GM23338 (cell line): ENCODE data around the gene SORL1. TPM values are rescaled to one million over a fixed set of nuclear protein-coding genes. Genes with fewer than 3 reads are reported as not detected.

Experiments used
- ATAC-seq: fragments of 200-7000 bp; cut with Tn5 transposase; 3 replicates; pipeline ENCODE4 v1.9.1; 2020
- DNase-seq: peaks from one replicate; pipeline ENCODE4 v3.0.0-alpha.2; 2015; ENCODE audit warnings: low spot score
- H2AFZ ChIP-seq: fragments of 200-600 bp; sonication (generic); 2 replicates; pipeline ENCODE4 v1.8.0; 2016; ENCODE audit warnings: antibody characterized with exemption, mild to moderate bottlenecking, moderate library complexity
- H3F3A ChIP-seq: fragments of 200-600 bp; sonication (generic); replicated peaks from 2 replicates; pipeline ENCODE4 v1.8.0; 2017; ENCODE audit warnings: antibody characterized with exemption, mixed run types, low read depth
- H3K27ac ChIP-seq: fragments of 200-600 bp; sonication (generic); 2 replicates; pipeline ENCODE4 v1.6.1; 2016; ENCODE audit warnings: low read depth
- H3K27me3 ChIP-seq: fragments of 200-600 bp; sonication (generic); 2 replicates; pipeline ENCODE4 v1.8.0; 2016; ENCODE audit warnings: mild to moderate bottlenecking, mixed run types, moderate library complexity; ENCODE audit not compliant: insufficient read depth
- H3K36me3 ChIP-seq: fragments of 200-600 bp; sonication (generic); 2 replicates; pipeline ENCODE4 v1.8.0; 2016; ENCODE audit warnings: mild to moderate bottlenecking; ENCODE audit not compliant: insufficient read depth
- H3K4me1 ChIP-seq: fragments of 200-600 bp; sonication (generic); 2 replicates; pipeline ENCODE4 v1.8.0; 2016; ENCODE audit warnings: mild to moderate bottlenecking, moderate library complexity; ENCODE audit not compliant: insufficient read depth
- H3K4me2 ChIP-seq: fragments of 200-600 bp; sonication (generic); 2 replicates; pipeline ENCODE4 v1.7.1; 2017; ENCODE audit warnings: mixed run types
- H3K4me3 ChIP-seq: fragments of 200-600 bp; sonication (generic); 2 replicates; pipeline ENCODE4 v1.6.1; 2016; ENCODE audit warnings: mixed run types
- H3K79me2 ChIP-seq: fragments of 200-600 bp; sonication (generic); replicated peaks from 2 replicates; pipeline ENCODE4 v1.8.0; 2017; ENCODE audit warnings: mild to moderate bottlenecking; ENCODE audit not compliant: insufficient read depth
- H3K9me2 ChIP-seq: fragments of 200-600 bp; sonication (generic); 2 replicates; pipeline ENCODE4 v1.8.0; 2017; ENCODE audit not compliant: insufficient read depth
- H4K20me1 ChIP-seq: fragments of 200-600 bp; sonication (generic); replicated peaks from 2 replicates; pipeline ENCODE4 v1.8.0; 2017; ENCODE audit warnings: mild to moderate bottlenecking; ENCODE audit not compliant: insufficient read depth
- H3K27ac Mint-ChIP-seq: 2 replicates; pipeline ENCODE4 v1.8.0; 2020; ENCODE audit warnings: inconsistent platforms, mild to moderate bottlenecking, moderate library complexity, mixed read lengths
- H3K27me3 Mint-ChIP-seq: 3 replicates; pipeline ENCODE4 v1.8.0; 2022; ENCODE audit warnings: low read depth, mild to moderate bottlenecking, moderate library complexity, mixed read lengths, inconsistent platforms; ENCODE audit not compliant: insufficient read depth, poor library complexity
- H3K36me3 Mint-ChIP-seq: 3 replicates; pipeline ENCODE4 v1.8.0; 2021; ENCODE audit warnings: low read depth, mild to moderate bottlenecking, inconsistent platforms, moderate library complexity, mixed read lengths
- H3K4me1 Mint-ChIP-seq: 3 replicates; pipeline ENCODE4 v1.8.0; 2020; ENCODE audit warnings: mild to moderate bottlenecking, inconsistent platforms, mixed read lengths
- H3K4me3 Mint-ChIP-seq: 3 replicates; pipeline ENCODE4 v1.8.0; 2021; ENCODE audit warnings: moderate library complexity, mild to moderate bottlenecking, inconsistent platforms, mixed read lengths
- H3K9me3 Mint-ChIP-seq: 3 replicates; pipeline ENCODE4 v1.8.0; 2020; ENCODE audit warnings: moderate library complexity, mild to moderate bottlenecking, inconsistent platforms, mixed read lengths
- CREB1 ChIP-seq: fragments of 250-450 bp; sonication (Bioruptor Pico); IDR thresholded peaks from 2 replicates; pipeline ENCODE4 v1.5.0; 2020; ENCODE audit warnings: low read depth, mild to moderate bottlenecking, moderate library complexity
- EZH2phosphoT487 ChIP-seq: fragments of 200-600 bp; sonication (generic); IDR thresholded peaks from one replicate; pipeline ENCODE4 v1.8.1; 2018; ENCODE audit warnings: antibody characterized with exemption; ENCODE audit not compliant: unreplicated experiment
- JUNB ChIP-seq: IDR thresholded peaks from one replicate; pipeline ENCODE4 v1.6.1; 2016; ENCODE audit warnings: antibody characterized with exemption; ENCODE audit not compliant: unreplicated experiment
- ZNF331 ChIP-seq: fragments of 250-450 bp; sonication (Bioruptor Pico); IDR thresholded peaks from 2 replicates; pipeline ENCODE4 v1.5.0; 2020; ENCODE audit warnings: low read depth, mild to moderate bottlenecking, moderate library complexity
- polyA plus RNA-seq: library from polyadenylated mRNA; unstranded; fragments of >200 nt; fragmentation: Nextera tagmentation; extraction: Ambion mirVana; gene quantifications from 2 replicates; pipeline ENCODE4 v1.2.1, GENCODE V29; 2016
- total RNA-seq: library from RNA; depleted of rRNA; stranded (reverse); fragments of >200 nt; shearing (Covaris generic); gene quantifications from 2 replicates; pipeline ENCODE4 v1.2.3, GENCODE V29; 2014
- TF ChIP-seq, protein P1 (sequence below), 2 experiments: fragments of 200-600 bp in 1 of 2; sonication (generic) in 1 of 2; conservative IDR thresholded peaks; 2 replicates each; pipeline versions ENCODE4 v1.5.1 to v1.6.1; 2016 to 2017; ENCODE audit warnings: antibody characterized with exemption in 2 of 2, low read depth in 2 of 2, mild to moderate bottlenecking in 2 of 2, moderate library complexity in 1 of 2
- TF ChIP-seq, protein P2 (sequence below): fragments of 250-450 bp; sonication (Bioruptor Pico); IDR thresholded peaks from 2 replicates; pipeline ENCODE4 v1.5.0; 2020; ENCODE audit warnings: mild to moderate bottlenecking, moderate library complexity

Gene SORL1
- total and polyA plus RNA-seq, 2 experiments from 2014 or later, result 23.0 to 78.8 TPM

DNA sequence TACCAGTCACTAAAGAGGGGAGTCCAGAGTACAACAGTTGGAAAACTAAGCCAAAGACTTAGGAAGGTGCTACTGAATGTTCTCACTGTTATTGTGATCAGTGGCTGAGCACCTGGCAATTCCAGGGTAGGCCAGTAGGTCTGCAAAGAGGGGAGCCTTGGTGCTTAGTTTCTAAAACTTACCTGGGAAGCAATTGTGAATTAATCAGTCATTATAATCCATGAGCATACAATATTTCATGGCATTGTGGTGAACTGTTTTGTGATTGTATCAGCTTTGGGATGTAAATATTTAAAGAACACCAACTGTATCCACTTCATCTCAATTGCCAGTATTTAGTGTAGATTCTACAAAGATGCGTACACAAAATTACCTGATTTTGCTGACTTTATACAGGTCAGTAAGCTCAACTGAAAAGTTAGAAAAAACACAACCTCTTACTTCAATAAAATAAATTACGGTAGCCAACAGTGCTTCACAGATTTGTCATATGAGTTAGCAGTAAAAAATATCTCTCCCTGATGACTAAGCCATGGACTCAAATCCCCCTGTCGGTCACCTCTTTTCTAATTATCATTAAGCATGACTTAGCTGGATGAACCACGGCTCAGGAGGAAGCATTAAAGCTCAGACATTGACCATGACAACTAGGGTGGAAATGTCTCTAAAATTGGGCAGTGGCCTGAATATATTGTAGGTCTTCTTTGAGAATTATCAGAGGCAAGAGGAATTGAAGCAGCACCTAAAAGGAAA, 30.8 kb upstream of the SORL1 start:
- Histone ChIP-seq H3K36me3 (no peaks in the 10 kb centered on the region), H3K27ac (no peak overlapping the region), H3K27me3 (peaks cover 4% of the 10 kb centered on the region; the same call in 1 of the 2 replicates), H3K9me2 (peaks cover 13% of the 10 kb centered on the region), H4K20me1 (no peaks in the 10 kb centered on the region), H2AFZ (no peak overlapping the region), H3K4me2 (no peak overlapping the region), H3F3A (no peaks in the 10 kb centered on the region), H3K79me2 (no peaks in the 10 kb centered on the region), H3K4me1 (peaks cover 10% of the 10 kb centered on the region), H3K4me3 (no peak overlapping the region)
- Mint-ChIP-seq H3K27ac (no peak overlapping the region), H3K4me1 (peaks cover 23% of the 10 kb centered on the region), H3K9me3 (peaks cover 8% of the 10 kb centered on the region), H3K27me3 (peaks cover 7% of the 10 kb centered on the region), H3K4me3 (no peak overlapping the region), H3K36me3 (peaks cover 2% of the 10 kb centered on the region; the same call in 1 of the 3 replicates)
- DNase-seq, result peak; percentile 45
- TF ChIP-seq, protein P1, sequence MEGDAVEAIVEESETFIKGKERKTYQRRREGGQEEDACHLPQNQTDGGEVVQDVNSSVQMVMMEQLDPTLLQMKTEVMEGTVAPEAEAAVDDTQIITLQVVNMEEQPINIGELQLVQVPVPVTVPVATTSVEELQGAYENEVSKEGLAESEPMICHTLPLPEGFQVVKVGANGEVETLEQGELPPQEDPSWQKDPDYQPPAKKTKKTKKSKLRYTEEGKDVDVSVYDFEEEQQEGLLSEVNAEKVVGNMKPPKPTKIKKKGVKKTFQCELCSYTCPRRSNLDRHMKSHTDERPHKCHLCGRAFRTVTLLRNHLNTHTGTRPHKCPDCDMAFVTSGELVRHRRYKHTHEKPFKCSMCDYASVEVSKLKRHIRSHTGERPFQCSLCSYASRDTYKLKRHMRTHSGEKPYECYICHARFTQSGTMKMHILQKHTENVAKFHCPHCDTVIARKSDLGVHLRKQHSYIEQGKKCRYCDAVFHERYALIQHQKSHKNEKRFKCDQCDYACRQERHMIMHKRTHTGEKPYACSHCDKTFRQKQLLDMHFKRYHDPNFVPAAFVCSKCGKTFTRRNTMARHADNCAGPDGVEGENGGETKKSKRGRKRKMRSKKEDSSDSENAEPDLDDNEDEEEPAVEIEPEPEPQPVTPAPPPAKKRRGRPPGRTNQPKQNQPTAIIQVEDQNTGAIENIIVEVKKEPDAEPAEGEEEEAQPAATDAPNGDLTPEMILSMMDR (conservative IDR thresholded peaks at IDR 0.05; ENCODE audit: low read depth in 2 of 2), result peak in 1 of 2 experiments; percentile 39; a peak in 2 of 4 replicates
- no peak for TF ChIP-seq CREB1 (CRISPR knock-in tag)
- ATAC-seq, result peak; percentile 86

DNA sequence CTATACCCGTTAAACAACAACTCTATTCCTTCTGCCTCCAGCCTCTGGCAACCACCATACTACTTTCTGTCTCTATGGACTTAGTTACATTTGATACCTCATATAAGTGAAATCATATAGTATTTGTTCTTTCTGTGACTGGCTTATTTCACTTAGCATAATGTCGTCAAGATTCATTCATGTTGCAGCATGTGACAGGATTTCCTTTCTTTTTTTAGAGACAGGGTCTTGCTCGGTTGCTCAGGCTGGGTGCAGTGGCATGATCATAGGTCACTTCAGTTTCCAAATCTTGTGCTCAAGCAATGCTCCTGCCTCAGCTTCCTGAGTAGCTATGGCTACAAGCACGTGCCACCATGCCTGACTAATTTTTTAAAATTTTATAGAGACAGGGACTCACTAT, 29.4 kb upstream of the SORL1 start:
- H4K20me1 ChIP-seq, result no peaks in the 10 kb centered on the region
- no peak overlapping the region for H3K27ac Mint-ChIP-seq
- no peak overlapping the region for H3K4me3 ChIP-seq
- H3K4me3 Mint-ChIP-seq, result no peak overlapping the region
- H2AFZ ChIP-seq, result no peak overlapping the region
- no peaks in the 10 kb centered on the region for H3K36me3 ChIP-seq
- no peaks in the 10 kb centered on the region for H3F3A ChIP-seq
- H3K36me3 Mint-ChIP-seq, result peaks cover 2% of the 10 kb centered on the region; the same call in 1 of the 3 replicates
- peaks cover 30% of the 10 kb centered on the region for H3K4me1 Mint-ChIP-seq
- peaks cover 13% of the 10 kb centered on the region for H3K27me3 Mint-ChIP-seq
- no peak for DNase-seq
- H3K9me3 Mint-ChIP-seq, result peaks cover 8% of the 10 kb centered on the region
- H3K79me2 ChIP-seq, result no peaks in the 10 kb centered on the region
- peaks cover 14% of the 10 kb centered on the region for H3K27me3 ChIP-seq
- peaks cover 17% of the 10 kb centered on the region for H3K4me1 ChIP-seq
- H3K9me2 ChIP-seq, result peaks cover 13% of the 10 kb centered on the region
- H3K4me2 ChIP-seq, result no peak overlapping the region
- ATAC-seq, result no peak
- no peak overlapping the region for H3K27ac ChIP-seq
- TF ChIP-seq, protein P2, sequence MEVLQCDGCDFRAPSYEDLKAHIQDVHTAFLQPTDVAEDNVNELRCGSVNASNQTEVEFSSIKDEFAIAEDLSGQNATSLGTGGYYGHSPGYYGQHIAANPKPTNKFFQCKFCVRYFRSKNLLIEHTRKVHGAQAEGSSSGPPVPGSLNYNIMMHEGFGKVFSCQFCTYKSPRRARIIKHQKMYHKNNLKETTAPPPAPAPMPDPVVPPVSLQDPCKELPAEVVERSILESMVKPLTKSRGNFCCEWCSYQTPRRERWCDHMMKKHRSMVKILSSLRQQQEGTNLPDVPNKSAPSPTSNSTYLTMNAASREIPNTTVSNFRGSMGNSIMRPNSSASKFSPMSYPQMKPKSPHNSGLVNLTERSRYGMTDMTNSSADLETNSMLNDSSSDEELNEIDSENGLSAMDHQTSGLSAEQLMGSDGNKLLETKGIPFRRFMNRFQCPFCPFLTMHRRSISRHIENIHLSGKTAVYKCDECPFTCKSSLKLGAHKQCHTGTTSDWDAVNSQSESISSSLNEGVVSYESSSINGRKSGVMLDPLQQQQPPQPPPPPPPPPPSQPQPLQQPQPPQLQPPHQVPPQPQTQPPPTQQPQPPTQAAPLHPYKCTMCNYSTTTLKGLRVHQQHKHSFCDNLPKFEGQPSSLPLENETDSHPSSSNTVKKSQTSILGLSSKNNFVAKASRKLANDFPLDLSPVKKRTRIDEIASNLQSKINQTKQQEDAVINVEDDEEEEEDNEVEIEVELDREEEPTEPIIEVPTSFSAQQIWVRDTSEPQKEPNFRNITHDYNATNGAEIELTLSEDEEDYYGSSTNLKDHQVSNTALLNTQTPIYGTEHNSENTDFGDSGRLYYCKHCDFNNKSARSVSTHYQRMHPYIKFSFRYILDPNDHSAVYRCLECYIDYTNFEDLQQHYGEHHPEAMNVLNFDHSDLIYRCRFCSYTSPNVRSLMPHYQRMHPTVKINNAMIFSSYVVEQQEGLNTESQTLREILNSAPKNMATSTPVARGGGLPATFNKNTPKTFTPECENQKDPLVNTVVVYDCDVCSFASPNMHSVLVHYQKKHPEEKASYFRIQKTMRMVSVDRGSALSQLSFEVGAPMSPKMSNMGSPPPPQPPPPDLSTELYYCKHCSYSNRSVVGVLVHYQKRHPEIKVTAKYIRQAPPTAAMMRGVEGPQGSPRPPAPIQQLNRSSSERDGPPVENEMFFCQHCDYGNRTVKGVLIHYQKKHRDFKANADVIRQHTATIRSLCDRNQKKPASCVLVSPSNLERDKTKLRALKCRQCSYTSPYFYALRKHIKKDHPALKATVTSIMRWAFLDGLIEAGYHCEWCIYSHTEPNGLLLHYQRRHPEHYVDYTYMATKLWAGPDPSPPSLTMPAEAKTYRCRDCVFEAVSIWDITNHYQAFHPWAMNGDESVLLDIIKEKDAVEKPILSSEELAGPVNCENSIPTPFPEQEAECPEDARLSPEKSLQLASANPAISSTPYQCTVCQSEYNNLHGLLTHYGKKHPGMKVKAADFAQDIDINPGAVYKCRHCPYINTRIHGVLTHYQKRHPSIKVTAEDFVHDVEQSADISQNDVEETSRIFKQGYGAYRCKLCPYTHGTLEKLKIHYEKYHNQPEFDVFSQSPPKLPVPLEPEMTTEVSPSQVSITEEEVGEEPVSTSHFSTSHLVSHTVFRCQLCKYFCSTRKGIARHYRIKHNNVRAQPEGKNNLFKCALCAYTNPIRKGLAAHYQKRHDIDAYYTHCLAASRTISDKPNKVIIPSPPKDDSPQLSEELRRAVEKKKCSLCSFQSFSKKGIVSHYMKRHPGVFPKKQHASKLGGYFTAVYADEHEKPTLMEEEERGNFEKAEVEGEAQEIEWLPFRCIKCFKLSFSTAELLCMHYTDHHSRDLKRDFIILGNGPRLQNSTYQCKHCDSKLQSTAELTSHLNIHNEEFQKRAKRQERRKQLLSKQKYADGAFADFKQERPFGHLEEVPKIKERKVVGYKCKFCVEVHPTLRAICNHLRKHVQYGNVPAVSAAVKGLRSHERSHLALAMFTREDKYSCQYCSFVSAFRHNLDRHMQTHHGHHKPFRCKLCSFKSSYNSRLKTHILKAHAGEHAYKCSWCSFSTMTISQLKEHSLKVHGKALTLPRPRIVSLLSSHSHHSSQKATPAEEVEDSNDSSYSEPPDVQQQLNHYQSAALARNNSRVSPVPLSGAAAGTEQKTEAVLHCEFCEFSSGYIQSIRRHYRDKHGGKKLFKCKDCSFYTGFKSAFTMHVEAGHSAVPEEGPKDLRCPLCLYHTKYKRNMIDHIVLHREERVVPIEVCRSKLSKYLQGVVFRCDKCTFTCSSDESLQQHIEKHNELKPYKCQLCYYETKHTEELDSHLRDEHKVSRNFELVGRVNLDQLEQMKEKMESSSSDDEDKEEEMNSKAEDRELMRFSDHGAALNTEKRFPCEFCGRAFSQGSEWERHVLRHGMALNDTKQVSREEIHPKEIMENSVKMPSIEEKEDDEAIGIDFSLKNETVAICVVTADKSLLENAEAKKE (CRISPR knock-in tag), result no peak
- TF ChIP-seq CREB1 (CRISPR knock-in tag), result no peak
- no peak for TF ChIP-seq ZNF331
- no peak for TF ChIP-seq JUNB
- TF ChIP-seq, protein P1 (conservative IDR thresholded peaks at IDR 0.05; ENCODE audit: low read depth in 2 of 2), result no peak
- no peak for TF ChIP-seq EZH2phosphoT487
